Activated T-cell treated with anti-CD3 and anti-CD28 coated beads, Interleukin-2, amount 50 U/mL, for 24 hours (primary cell): Measurements from ENCODE around the gene CSN1S1.

Experiments
- DNase-seq: peaks from one replicate; pipeline ENCODE4 v3.0.0-alpha.2; 2020
- H3K27ac Mint-ChIP-seq: 2 replicates; pipeline ENCODE4 v1.8.0; 2020; ENCODE audit warnings: mild to moderate bottlenecking, mixed read lengths
- H3K27me3 Mint-ChIP-seq: 2 replicates; pipeline ENCODE4 v1.8.0; 2020; ENCODE audit warnings: mixed read lengths
- H3K36me3 Mint-ChIP-seq: 2 replicates; pipeline ENCODE4 v1.8.0; 2020; ENCODE audit warnings: low read depth, mixed read lengths
- H3K4me1 Mint-ChIP-seq: 2 replicates; pipeline ENCODE4 v1.8.0; 2020; ENCODE audit warnings: low read depth, mixed read lengths
- H3K4me3 Mint-ChIP-seq: 2 replicates; pipeline ENCODE4 v1.8.0; 2020; ENCODE audit warnings: mild to moderate bottlenecking, moderate library complexity, mixed read lengths
- H3K9me3 Mint-ChIP-seq: 2 replicates; pipeline ENCODE4 v1.8.0; 2020; ENCODE audit warnings: mixed read lengths

CSN1S1 gene

GRCh38 chr4:69951602-69952001 lies 20.7 kb downstream of the CSN1S1 start:
- no peaks in the 10 kb centered on the region for H3K27me3 Mint-ChIP-seq
- H3K4me3 Mint-ChIP-seq: no peak overlapping the region
- no peak overlapping the region for H3K27ac Mint-ChIP-seq
- H3K9me3 Mint-ChIP-seq: no peaks in the 10 kb centered on the region
- no peaks in the 10 kb centered on the region for H3K36me3 Mint-ChIP-seq
- H3K4me1 Mint-ChIP-seq: no peaks in the 10 kb centered on the region
- no peak for DNase-seq

GRCh38 chr4:69957209-69957608 lies 26.3 kb downstream of the CSN1S1 start:
- Mint-ChIP-seq H3K4me3 (no peak overlapping the region), H3K27me3 (no peaks in the 10 kb centered on the region), H3K9me3 (no peaks in the 10 kb centered on the region)

GRCh38 chr4:69965628-69966027 lies 34.8 kb downstream of the CSN1S1 start, which contains the start of gene CSN2:
Gene CSN2, minus strand, starts transcription at chr4:69965728. Its CDS starts 4,733 bp downstream, at chr4:69960995.
- Mint-ChIP-seq H3K36me3 (no peaks in the 10 kb centered on the region), H3K4me3 (no peak within 1 kb of the TSS), H3K4me1 (no peaks in the 10 kb centered on the region), H3K27me3 (no peaks in the 10 kb centered on the region), H3K27ac (no peak within 1 kb of the TSS), H3K9me3 (no peaks in the 10 kb centered on the region)
- DNase-seq: no peak

More at GRCh38 chr4:69957209-69957608, 26.3 kb downstream of the CSN1S1 start:
- H3K4me1 Mint-ChIP-seq: no peaks in the 10 kb centered on the region
- no peak overlapping the region for H3K27ac Mint-ChIP-seq
- DNase-seq: no peak
- H3K36me3 Mint-ChIP-seq: no peaks in the 10 kb centered on the region

- no peak overlapping the region for H3K4me3 Mint-ChIP-seq
- DNase-seq: no peak
- no peak overlapping the region for H3K27ac Mint-ChIP-seq
- no peaks in the 10 kb centered on the region for H3K36me3 Mint-ChIP-seq
- no peaks in the 10 kb centered on the region for H3K27me3 Mint-ChIP-seq
- no peaks in the 10 kb centered on the region for H3K4me1 Mint-ChIP-seq
- no peaks in the 10 kb centered on the region for H3K9me3 Mint-ChIP-seq
Observed at GRCh38 chr4:69970071-69970470, 39.2 kb downstream of the CSN1S1 start.

GRCh38 chr4:69974631-69975030 lies 43.8 kb downstream of the CSN1S1 start:
- Mint-ChIP-seq H3K9me3 (no peaks in the 10 kb centered on the region), H3K4me1 (no peaks in the 10 kb centered on the region), H3K4me3 (no peak overlapping the region), H3K36me3 (no peaks in the 10 kb centered on the region), H3K27ac (no peak overlapping the region), H3K27me3 (no peaks in the 10 kb centered on the region)
- no peak for DNase-seq

GRCh38 chr4:69977582-69977981 lies 46.7 kb downstream of the CSN1S1 start:
- no peak for DNase-seq
- H3K9me3 Mint-ChIP-seq: no peaks in the 10 kb centered on the region
- H3K4me3 Mint-ChIP-seq: no peak overlapping the region
- H3K4me1 Mint-ChIP-seq: no peaks in the 10 kb centered on the region
- no peak overlapping the region for H3K27ac Mint-ChIP-seq
- no peaks in the 10 kb centered on the region for H3K27me3 Mint-ChIP-seq
- H3K36me3 Mint-ChIP-seq: no peaks in the 10 kb centered on the region

- Mint-ChIP-seq H3K4me3 (no peak overlapping the region), H3K27me3 (no peaks in the 10 kb centered on the region), H3K9me3 (no peaks in the 10 kb centered on the region), H3K27ac (no peak overlapping the region), H3K36me3 (no peaks in the 10 kb centered on the region), H3K4me1 (no peaks in the 10 kb centered on the region)
- no peak for DNase-seq
Observed at GRCh38 chr4:69984030-69984443, 53.2 kb downstream of the CSN1S1 start.

- Mint-ChIP-seq H3K4me3 (no peak overlapping the region), H3K27me3 (no peaks in the 10 kb centered on the region), H3K4me1 (no peaks in the 10 kb centered on the region), H3K36me3 (no peaks in the 10 kb centered on the region), H3K9me3 (no peaks in the 10 kb centered on the region), H3K27ac (no peak overlapping the region)
- no peak for DNase-seq
Observed at GRCh38 chr4:69986663-69987062, 55.8 kb downstream of the CSN1S1 start.

- Mint-ChIP-seq H3K27me3 (no peaks in the 10 kb centered on the region), H3K36me3 (no peaks in the 10 kb centered on the region), H3K4me3 (no peak overlapping the region), H3K27ac (no peak overlapping the region), H3K9me3 (no peaks in the 10 kb centered on the region), H3K4me1 (no peaks in the 10 kb centered on the region)
- DNase-seq: no peak
Observed at GRCh38 chr4:69991016-69991415, 60.1 kb downstream of the CSN1S1 start.

- Mint-ChIP-seq H3K9me3 (no peaks in the 10 kb centered on the region), H3K36me3 (no peaks in the 10 kb centered on the region), H3K27ac (no peak overlapping the region), H3K4me3 (no peak overlapping the region), H3K4me1 (no peaks in the 10 kb centered on the region), H3K27me3 (no peaks in the 10 kb centered on the region)
- DNase-seq: no peak
Observed at GRCh38 chr4:69994782-69995181, 63.9 kb downstream of the CSN1S1 start.

- H3K27ac Mint-ChIP-seq: no peak within 1 kb of the TSS
- DNase-seq: no peak
- no peaks in the 10 kb centered on the region for H3K9me3 Mint-ChIP-seq
- no peak within 1 kb of the TSS for H3K4me3 Mint-ChIP-seq
- H3K36me3 Mint-ChIP-seq: no peaks in the 10 kb centered on the region
- no peaks in the 10 kb centered on the region for H3K27me3 Mint-ChIP-seq
- H3K4me1 Mint-ChIP-seq: no peaks in the 10 kb centered on the region
Observed at GRCh38 chr4:69995526-69996016, 64.7 kb downstream of the CSN1S1 start, which contains the start of gene STATH. Gene STATH, plus strand, starts transcription at chr4:69995966. Its CDS starts 2,472 bp downstream, at chr4:69998438.
